ENCODE results near the gene BARD1.

- TF ChIP-seq CTCF (IDR thresholded peaks at IDR 0.05; ENCODE audit: low read depth, low read length) (no peak), EZH2phosphoT487 (IDR thresholded peaks at IDR 0.05; ENCODE audit: low read depth) (no peak)
These were observed 27.1 kb upstream of the BARD1 start for GRCh38 chr2:214836568-214836967.
